CD4-positive, alpha-beta T cell treated with Interleukin-4 for 4 hours (primary cell): ENCODE measurements around the gene MREG.

Experiments
- DNase-seq: peaks from one replicate; pipeline ENCODE4 v3.0.0-alpha.2; 2020

Gene MREG

GRCh38 chr2:216013080-216013909, at the start of gene MREG:
Gene MREG (minus strand): TSS chr2:216013551. CDS start chr2:216013327, 224 bp downstream.
- DNase-seq, result peak; percentile 78

GRCh38 chr2:216059233-216059834, 46.0 kb upstream of the MREG start:
- no peak for DNase-seq

GRCh38 chr2:216057688-216058193, 44.4 kb upstream of the MREG start:
- peak; percentile 75 for DNase-seq

- no peak for DNase-seq
Measured at GRCh38 chr2:216056739-216057138, 43.4 kb upstream of the MREG start.

GRCh38 chr2:216055680-216056079, 42.3 kb upstream of the MREG start:
- DNase-seq, result no peak

- DNase-seq, result no peak
Measured at GRCh38 chr2:216052420-216052819, 39.1 kb upstream of the MREG start.

GRCh38 chr2:216051350-216051749, 38.0 kb upstream of the MREG start:
- no peak for DNase-seq

- DNase-seq, result no peak
Measured at GRCh38 chr2:216049452-216049851, 36.1 kb upstream of the MREG start.

GRCh38 chr2:216047397-216047796, 34.0 kb upstream of the MREG start:
- DNase-seq, result no peak

GRCh38 chr2:216044883-216045486, 31.6 kb upstream of the MREG start:
- no peak for DNase-seq

- DNase-seq, result no peak
Measured at GRCh38 chr2:216043949-216044348, 30.6 kb upstream of the MREG start.

- DNase-seq, result no peak
Measured at GRCh38 chr2:216041438-216041837, 28.1 kb upstream of the MREG start.

- DNase-seq, result no peak
Measured at GRCh38 chr2:216039918-216040317, 26.6 kb upstream of the MREG start.

GRCh38 chr2:216034065-216034464, 20.7 kb upstream of the MREG start:
- peak; percentile 75 for DNase-seq

GRCh38 chr2:216033403-216033802, 20.1 kb upstream of the MREG start:
- DNase-seq, result no peak

- no peak for DNase-seq
Measured at GRCh38 chr2:216031960-216032689, 18.8 kb upstream of the MREG start.

GRCh38 chr2:216030216-216030615, 16.9 kb upstream of the MREG start:
- DNase-seq, result no peak

- no peak for DNase-seq
Measured at GRCh38 chr2:216029416-216030129, 16.2 kb upstream of the MREG start.

GRCh38 chr2:216024779-216025336, 11.5 kb upstream of the MREG start:
- DNase-seq, result no peak

- peak; percentile 53 for DNase-seq
Measured at GRCh38 chr2:216023055-216023648, 9.8 kb upstream of the MREG start.

GRCh38 chr2:216021768-216022565, 8.6 kb upstream of the MREG start:
- DNase-seq, result no peak
